22Rv1 (cell line): ENCODE data around the gene NIPAL4.

ENCODE experiments used
- H3K27ac ChIP-seq: fragments of 450-650 bp; 2 replicates; pipeline ENCODE4 v1.5.1; 2017
- CTCF ChIP-seq: fragments of 450-650 bp; IDR thresholded peaks from 2 replicates; pipeline ENCODE4 v1.5.1; 2017; ENCODE audit warnings: mild to moderate bottlenecking
- ZFX ChIP-seq: fragments of 450-650 bp; IDR thresholded peaks from 2 replicates; pipeline ENCODE4 v1.6.1; 2017; ENCODE audit warnings: antibody characterized with exemption, borderline replicate concordance

Gene NIPAL4

GRCh38 chr5:157445745-157446411, 14.1 kb upstream of the NIPAL4 start:
- H3K27ac ChIP-seq, result no peak overlapping the region
- TF ChIP-seq ZFX (no peak), CTCF (no peak)

GRCh38 chr5:157446412-157446935, 13.5 kb upstream of the NIPAL4 start:
- H3K27ac ChIP-seq, result no peak overlapping the region
- TF ChIP-seq CTCF (no peak), ZFX (no peak)

- no peak overlapping the region for H3K27ac ChIP-seq
- TF ChIP-seq CTCF (no peak), ZFX (no peak)
These were observed 12.8 kb upstream of the NIPAL4 start for GRCh38 chr5:157447201-157447637.

GRCh38 chr5:157449011-157449723, 10.8 kb upstream of the NIPAL4 start:
- no peak overlapping the region for H3K27ac ChIP-seq
- TF ChIP-seq ZFX (no peak), CTCF (no peak)

- H3K27ac ChIP-seq, result no peak overlapping the region
- no peak for TF ChIP-seq ZFX
- TF ChIP-seq CTCF, result no peak
These were observed 10.0 kb upstream of the NIPAL4 start for GRCh38 chr5:157450024-157450423.

GRCh38 chr5:157451806-157452205, 8.2 kb upstream of the NIPAL4 start:
- TF ChIP-seq ZFX, result no peak
- TF ChIP-seq CTCF, result no peak
- no peak overlapping the region for H3K27ac ChIP-seq

GRCh38 chr5:157454273-157454672, 5.7 kb upstream of the NIPAL4 start:
- H3K27ac ChIP-seq, result no peak overlapping the region
- TF ChIP-seq CTCF (no peak), ZFX (no peak)
